22Rv1 (cell line): ENCODE results near the gene IFNLR1.

ENCODE experiments used
- H3K27ac ChIP-seq: fragments of 450-650 bp; 2 replicates; pipeline ENCODE4 v1.5.1; 2017
- CTCF ChIP-seq: fragments of 450-650 bp; IDR thresholded peaks from 2 replicates; pipeline ENCODE4 v1.5.1; 2017; ENCODE audit warnings: mild to moderate bottlenecking
- ZFX ChIP-seq: fragments of 450-650 bp; IDR thresholded peaks from 2 replicates; pipeline ENCODE4 v1.6.1; 2017; ENCODE audit warnings: antibody characterized with exemption, borderline replicate concordance

Gene IFNLR1

GRCh38 chr1:24195136-24195535, 8.0 kb upstream of the IFNLR1 start:
- no peak for TF ChIP-seq ZFX
- TF ChIP-seq CTCF: no peak
- no peak overlapping the region for H3K27ac ChIP-seq

- H3K27ac ChIP-seq: no peak overlapping the region
- no peak for TF ChIP-seq CTCF
- no peak for TF ChIP-seq ZFX
Observed at GRCh38 chr1:24193046-24193445, 6.0 kb upstream of the IFNLR1 start.

- no peak overlapping the region for H3K27ac ChIP-seq
- TF ChIP-seq CTCF (no peak), ZFX (no peak)
Observed at GRCh38 chr1:24191860-24192259, 4.8 kb upstream of the IFNLR1 start.

GRCh38 chr1:24190983-24191461, 3.9 kb upstream of the IFNLR1 start:
- H3K27ac ChIP-seq: no peak overlapping the region
- no peak for TF ChIP-seq ZFX
- no peak for TF ChIP-seq CTCF

GRCh38 chr1:24189528-24189927, 2.4 kb upstream of the IFNLR1 start:
- H3K27ac ChIP-seq: no peak overlapping the region
- TF ChIP-seq ZFX (no peak), CTCF (no peak)

GRCh38 chr1:24186711-24186992, 437 bp downstream of the IFNLR1 start:
- peak overlapping the region; percentile 71 for H3K27ac ChIP-seq
- TF ChIP-seq ZFX: no peak
- no peak for TF ChIP-seq CTCF

GRCh38 chr1:24186031-24186710, 918 bp downstream of the IFNLR1 start:
- H3K27ac ChIP-seq: peak overlapping the region; percentile 71
- TF ChIP-seq CTCF: no peak
- no peak for TF ChIP-seq ZFX
